ENCODE data around the gene CDH7.

- TF ChIP-seq CTCF (IDR thresholded peaks at IDR 0.05; ENCODE audit: poor library complexity) (no peak), EZH2phosphoT487 (IDR thresholded peaks at IDR 0.05; ENCODE audit: low read depth, severe bottlenecking, unreplicated experiment) (no peak)
Observed at GRCh38 chr18:65790604-65791003, 39.8 kb downstream of the CDH7 start.

Measured in hepatocyte (in vitro differentiated cells).